SK-N-SH (cell line): Measurements from ENCODE around the gene GAPVD1. TPM values are rescaled to one million over a fixed set of nuclear protein-coding genes. Genes with fewer than 3 reads are reported as not detected.

ENCODE experiments used
- CTCF ChIA-PET: fragments of 300-600, 350-600 bp; formaldehyde crosslinking; extraction: SDS; loops from one replicate; lab custom pipeline; 2021; lab: Yijun Ruan, JAX
- POLR2A ChIA-PET: fragments of 350-600 bp; sonication (Branson Sonifier 250); formaldehyde crosslinking; extraction: SDS; loops from one replicate; lab custom pipeline; 2020; ENCODE audit warnings: antibody characterized with exemption, inconsistent platforms; lab: Yijun Ruan, JAX
- DNase-seq: peaks from one replicate; pipeline ENCODE4 v3.0.0; 2012
- H2AFZ ChIP-seq: fragments of 200-600 bp; sonication (generic); 2 replicates; pipeline ENCODE4 v1.8.1; 2016; ENCODE audit warnings: antibody characterized with exemption, mild to moderate bottlenecking, low read depth
- H3F3A ChIP-seq: fragments of 200-600 bp; sonication (generic); replicated peaks from 2 replicates; pipeline ENCODE3; 2016; ENCODE audit warnings: antibody characterized with exemption, mild to moderate bottlenecking; ENCODE audit not compliant: insufficient read depth
- H3K27ac ChIP-seq, 2 experiments: fragments of 200-500 bp in 1 of 2; fragments of 200-600 bp in 1 of 2; sonication (Bioruptor generic) in 1 of 2; sonication (generic), shearing (Covaris generic) in 1 of 2; 2 replicates each; pipeline versions ENCODE4 v1.5.1 to v1.6.1; 2014 to 2016; ENCODE audit warnings: low read depth in 2 of 2, inconsistent platforms in 1 of 2, low read length in 1 of 2, mild to moderate bottlenecking in 1 of 2, mixed read lengths in 1 of 2
- H3K27me3 ChIP-seq: fragments of 200-600 bp; sonication (generic), shearing (Covaris generic); 2 replicates; pipeline ENCODE4 v1.6.1; 2016; ENCODE audit warnings: mixed run types; ENCODE audit not compliant: insufficient read depth
- H3K36me3 ChIP-seq, 2 experiments: fragments of 200-500 bp in 1 of 2; fragments of 200-600 bp in 1 of 2; sonication (Bioruptor generic) in 1 of 2; sonication (generic) in 1 of 2; replicated peaks in 1 of 2; 2 replicates each; pipeline versions ENCODE3 to v1.5.1; 2014 to 2016; ENCODE audit warnings: low read length in 1 of 2, mild to moderate bottlenecking in 1 of 2; ENCODE audit not compliant: insufficient read depth in 2 of 2, control insufficient read depth in 1 of 2
- H3K4me1 ChIP-seq, 2 experiments: fragments of 200-500 bp in 1 of 2; fragments of 200-600 bp in 1 of 2; sonication (Bioruptor generic) in 1 of 2; sonication (generic), shearing (Covaris generic) in 1 of 2; 2 replicates each; pipeline versions ENCODE4 v1.5.1 to v1.6.1; 2014 to 2016; ENCODE audit warnings: low read depth in 1 of 2, low read length in 1 of 2, mixed run types in 1 of 2; ENCODE audit not compliant: insufficient read depth in 2 of 2, control insufficient read depth in 1 of 2
- H3K4me2 ChIP-seq: fragments of 200-600 bp; sonication (generic), shearing (Covaris generic); 2 replicates; pipeline ENCODE4 v1.6.1; 2017; ENCODE audit warnings: mixed run types
- H3K4me3 ChIP-seq, 2 experiments: fragments of 200-500 bp in 1 of 2; fragments of 200-600 bp in 1 of 2; sonication (Bioruptor generic) in 1 of 2; sonication (generic), shearing (Covaris generic) in 1 of 2; 2 replicates each; pipeline versions ENCODE4 v1.5.1 to v1.8.1; 2014 to 2016; ENCODE audit warnings: low read depth in 2 of 2, inconsistent platforms in 1 of 2, low read length in 1 of 2, mild to moderate bottlenecking in 1 of 2, mixed read lengths in 1 of 2, moderate library complexity in 1 of 2
- H3K79me2 ChIP-seq: fragments of 200-600 bp; sonication (generic); 2 replicates; pipeline ENCODE4 v1.8.1; 2017; ENCODE audit warnings: mild to moderate bottlenecking; ENCODE audit not compliant: insufficient read depth
- H3K9ac ChIP-seq: fragments of 200-600 bp; sonication (generic); 2 replicates; pipeline ENCODE4 v1.6.1; 2017; ENCODE audit warnings: mixed run types
- H3K9me2 ChIP-seq: fragments of 200-600 bp; sonication (generic); 2 replicates; pipeline ENCODE4 v1.6.1; 2017; ENCODE audit warnings: mixed run types
- H3K9me3 ChIP-seq: fragments of 200-600 bp; sonication (generic); 2 replicates; pipeline ENCODE4 v1.6.1; 2017; ENCODE audit warnings: mixed run types, mild to moderate bottlenecking, moderate library complexity
- H4K20me1 ChIP-seq: fragments of 200-600 bp; sonication (generic); 2 replicates; pipeline ENCODE4 v1.6.1; 2017; ENCODE audit warnings: mild to moderate bottlenecking, mixed run types; ENCODE audit not compliant: insufficient read depth
- ELF1 ChIP-seq: IDR thresholded peaks from 2 replicates; pipeline ENCODE4 v1.4.0; 2012
- EZH2phosphoT487 ChIP-seq: fragments of 200-600 bp; sonication (generic); IDR thresholded peaks from 2 replicates; pipeline ENCODE4 v1.6.1; 2017; ENCODE audit warnings: low read depth, mixed run types, mild to moderate bottlenecking, antibody characterized with exemption, moderate library complexity, borderline replicate concordance
- FOSL2 ChIP-seq: IDR thresholded peaks from 2 replicates; pipeline ENCODE4 v1.4.0; 2012; ENCODE audit warnings: low read depth, mild to moderate bottlenecking, moderate library complexity, borderline replicate concordance
- FOXJ3 ChIP-seq: sonication (generic); formaldehyde crosslinking; IDR thresholded peaks from 2 replicates; pipeline ENCODE4 v1.5.1; 2020; ENCODE audit warnings: mild to moderate bottlenecking, missing genetic modification reagents
- FOXM1 ChIP-seq: IDR thresholded peaks from 2 replicates; pipeline ENCODE4 v1.4.0; 2012; ENCODE audit warnings: low read depth, mild to moderate bottlenecking
- GATA2 ChIP-seq: sonication (generic); formaldehyde crosslinking; IDR thresholded peaks from 2 replicates; pipeline ENCODE4 v1.5.0; 2020; ENCODE audit warnings: mild to moderate bottlenecking, missing genetic modification reagents
- MAX ChIP-seq: IDR thresholded peaks from 2 replicates; pipeline ENCODE4 v1.4.0; 2012; ENCODE audit warnings: low read depth
- NRF1 ChIP-seq: IDR thresholded peaks from 2 replicates; pipeline ENCODE4 v1.6.1; 2012; ENCODE audit warnings: low read depth, mild to moderate bottlenecking, low read length
- POLR2AphosphoS5 ChIP-seq: IDR thresholded peaks from 2 replicates; pipeline ENCODE4 v1.6.1; 2012; ENCODE audit warnings: low read depth, low read length
- RCOR1 ChIP-seq: fragments of 150-350 bp; IDR thresholded peaks from 2 replicates; pipeline ENCODE4 v1.6.1; 2017; ENCODE audit warnings: antibody characterized with exemption, low read length
- RXRA ChIP-seq: IDR thresholded peaks from 2 replicates; pipeline ENCODE4 v1.4.0; 2012; ENCODE audit warnings: low read depth, mild to moderate bottlenecking, borderline replicate concordance
- SIN3A ChIP-seq: IDR thresholded peaks from 2 replicates; pipeline ENCODE4 v1.6.1; 2012; ENCODE audit warnings: low read depth, mild to moderate bottlenecking, low read length, moderate library complexity, borderline replicate concordance
- SMC3 ChIP-seq: IDR thresholded peaks from 2 replicates; pipeline ENCODE4 v1.6.1; 2012; ENCODE audit warnings: low read depth, low read length, improper control_type of control experiment
- TCF12 ChIP-seq: IDR thresholded peaks from 2 replicates; pipeline ENCODE4 v1.4.0; 2012
- TEAD4 ChIP-seq: IDR thresholded peaks from 2 replicates; pipeline ENCODE4 v1.4.0; 2012; ENCODE audit warnings: mild to moderate bottlenecking, borderline replicate concordance; ENCODE audit not compliant: insufficient read depth
- USF1 ChIP-seq: IDR thresholded peaks from 2 replicates; pipeline ENCODE4 v1.4.0; 2012; ENCODE audit warnings: low read depth, borderline replicate concordance
- YY1 ChIP-seq: IDR thresholded peaks from 2 replicates; pipeline ENCODE4 v1.4.0; 2012; ENCODE audit warnings: low read depth, mild to moderate bottlenecking
- ZBTB33 ChIP-seq: IDR thresholded peaks from 2 replicates; pipeline ENCODE4 v1.4.0; 2012; ENCODE audit warnings: low read depth, borderline replicate concordance
- WGBS: methylation state at CpG from one replicate; pipeline ENCODE4 v1.1.6; 2017; ENCODE audit warnings: low lambda C conversion rate; 5-methylcytosine and 5-hydroxymethylcytosine counted together
- polyA plus RNA-seq, 3 experiments: library from polyadenylated mRNA; depleted of rRNA; stranded (reverse); fragments of >200 nt; gene quantifications; 2 replicates each; pipeline ENCODE4 v1.2.3, GENCODE V29; 2012

GAPVD1 gene
- polyA plus RNA-seq, 1 of the 3 experiments (the other 2 are of a cell fraction): 10.5 TPM

GRCh38 chr9:125296843-125297372 is 35.3 kb downstream of the GAPVD1 start:
- no peaks in the 10 kb centered on the region for H3K27me3 ChIP-seq
- peaks cover 4% of the 10 kb centered on the region; the same call in 1 of the 2 replicates for H4K20me1 ChIP-seq
- ChIA-PET POLR2A (no interaction called here), CTCF (interaction anchor here (1.4 kb wide), 1 partner anchor 16 kb away, joined by 3 read pairs; no protein-coding TSS in a partner anchor)
- no peak overlapping the region for H2AFZ ChIP-seq
- peaks cover 3 to 17% of the 10 kb centered on the region in 2 experiments for H3K36me3 ChIP-seq
- no peaks in the 10 kb centered on the region for H3K4me1 ChIP-seq
- no peak for TF ChIP-seq FOXM1
- TF ChIP-seq SIN3A: no peak
- TF ChIP-seq ELF1: no peak
- no peak for TF ChIP-seq FOXJ3
- TF ChIP-seq TEAD4: no peak
- no peak for TF ChIP-seq RXRA
- TF ChIP-seq GATA2 (CRISPR knock-in tag): no peak
- no peak for TF ChIP-seq MAX
- TF ChIP-seq NRF1: no peak
- no peak for TF ChIP-seq TCF12
- no peak for TF ChIP-seq POLR2AphosphoS5
- no peak for TF ChIP-seq USF1
- no peak for TF ChIP-seq FOSL2
- no peak for TF ChIP-seq EZH2phosphoT487
- no peak for TF ChIP-seq SMC3
- TF ChIP-seq YY1: no peak
- TF ChIP-seq RCOR1: no peak
- TF ChIP-seq ZBTB33: no peak
- DNase-seq: no peak
- H3K4me3 ChIP-seq: no peak overlapping the region
- H3K9me3 ChIP-seq: no peaks in the 10 kb centered on the region
- no peak overlapping the region for H3K9ac ChIP-seq
- H3K4me2 ChIP-seq: no peak overlapping the region
- no peak overlapping the region for H3K27ac ChIP-seq
- peaks cover 61% of the 10 kb centered on the region for H3K79me2 ChIP-seq
- WGBS: 68% methylated on average over 3 of the region's 3 CpGs
- no peaks in the 10 kb centered on the region for H3K9me2 ChIP-seq
- peaks cover 6% of the 10 kb centered on the region for H3F3A ChIP-seq
